GM18951 (cell line): ENCODE data around the gene CPNE9.

ENCODE experiments used
- POLR2A ChIP-seq: IDR thresholded peaks from 4 replicates; pipeline ENCODE4 v1.6.1; 2011; ENCODE audit warnings: mild to moderate bottlenecking; ENCODE audit not compliant: insufficient read length, insufficient read depth; ENCODE audit errors: extremely low read depth
- in situ Hi-C: fragments of 300-500 bp; cut with MboI; formaldehyde crosslinking; loops from one replicate; pipeline ENCODE4 v1.12.0; 2022; ENCODE audit warnings: low sequenced_read_pairs, mixed read lengths, inconsistent platforms; ENCODE audit not compliant: unreplicated experiment

The CPNE9 gene

GRCh38 chr3:9679476-9680080, 24.1 kb upstream of the CPNE9 start:
- in situ Hi-C loops: no loop called here
- no peak for TF ChIP-seq POLR2A

- TF ChIP-seq POLR2A: no peak
- in situ Hi-C loops: no loop called here
These were observed 22.5 kb upstream of the CPNE9 start for GRCh38 chr3:9681011-9681722.

GRCh38 chr3:9681723-9682081, 21.9 kb upstream of the CPNE9 start:
- TF ChIP-seq POLR2A: no peak
- in situ Hi-C loops: no loop called here

GRCh38 chr3:9682096-9682495, 21.5 kb upstream of the CPNE9 start:
- in situ Hi-C loops: no loop called here
- TF ChIP-seq POLR2A: no peak

GRCh38 chr3:9683426-9683825, 20.2 kb upstream of the CPNE9 start:
- TF ChIP-seq POLR2A: no peak
- in situ Hi-C loops: no loop called here

GRCh38 chr3:9685216-9686049, 18.2 kb upstream of the CPNE9 start:
- in situ Hi-C loops: no loop called here
- TF ChIP-seq POLR2A: no peak

- no peak for TF ChIP-seq POLR2A
- in situ Hi-C loops: no loop called here
These were observed 17.5 kb upstream of the CPNE9 start for GRCh38 chr3:9686050-9686550.

GRCh38 chr3:9686703-9687102, 16.9 kb upstream of the CPNE9 start:
- in situ Hi-C loops: no loop called here
- TF ChIP-seq POLR2A: no peak

- TF ChIP-seq POLR2A: no peak
- in situ Hi-C loops: no loop called here
These were observed 16.1 kb upstream of the CPNE9 start for GRCh38 chr3:9687514-9687913.

- TF ChIP-seq POLR2A: no peak
- in situ Hi-C loops: no loop called here
These were observed 14.7 kb upstream of the CPNE9 start for GRCh38 chr3:9688961-9689360.

- in situ Hi-C loops: no loop called here
- no peak for TF ChIP-seq POLR2A
These were observed 13.9 kb upstream of the CPNE9 start for GRCh38 chr3:9689757-9690156.

GRCh38 chr3:9690451-9691450, 12.9 kb upstream of the CPNE9 start:
- in situ Hi-C loops: no loop called here
- TF ChIP-seq POLR2A: no peak
